ENCODE results near the gene GLB1L2.

Gene GLB1L2

GRCh38 chr11:134382257-134382656 lies 50.5 kb downstream of the GLB1L2 start:
- TF ChIP-seq MAX (IDR thresholded peaks at IDR 0.05) = no peak
- no peak for TF ChIP-seq USF1 (IDR thresholded peaks at IDR 0.05)
- no peak for TF ChIP-seq TEAD4 (IDR thresholded peaks at IDR 0.05)
- TF ChIP-seq CEBPB (IDR thresholded peaks at IDR 0.05) = no peak
- no peak for TF ChIP-seq YY1 (IDR thresholded peaks at IDR 0.05; ENCODE audit: low read depth)
- TF ChIP-seq ZBTB7A (IDR thresholded peaks at IDR 0.05; ENCODE audit: low read depth) = no peak
- no peak for TF ChIP-seq FOXM1 (IDR thresholded peaks at IDR 0.05; ENCODE audit: borderline replicate concordance, low read depth)
- no peak for TF ChIP-seq EP300 (IDR thresholded peaks at IDR 0.05; ENCODE audit: borderline replicate concordance)
- TF ChIP-seq EGR1 (IDR thresholded peaks at IDR 0.05) = no peak
- TF ChIP-seq NFIC (IDR thresholded peaks at IDR 0.05) = no peak
- no peak for TF ChIP-seq RAD21 (IDR thresholded peaks at IDR 0.05; ENCODE audit: low read depth)
- no peak for TF ChIP-seq REST (IDR thresholded peaks at IDR 0.05; ENCODE audit: low read depth)

GRCh38 chr11:134382830-134383229 lies 51.0 kb downstream of the GLB1L2 start:
- no peak for TF ChIP-seq TCF12 (IDR thresholded peaks at IDR 0.05; ENCODE audit: low read depth)
- no peak for TF ChIP-seq USF1 (IDR thresholded peaks at IDR 0.05)
- TF ChIP-seq CREB1 (IDR thresholded peaks at IDR 0.05; ENCODE audit: low read depth) = no peak
- TF ChIP-seq EP300 (IDR thresholded peaks at IDR 0.05; ENCODE audit: borderline replicate concordance) = no peak
- TF ChIP-seq RAD21 (IDR thresholded peaks at IDR 0.05; ENCODE audit: low read depth) = no peak
- no peak for TF ChIP-seq NFIC (IDR thresholded peaks at IDR 0.05)
- no peak for TF ChIP-seq EGR1 (IDR thresholded peaks at IDR 0.05)
- no peak for TF ChIP-seq TEAD4 (IDR thresholded peaks at IDR 0.05)
- no peak for TF ChIP-seq FOXM1 (IDR thresholded peaks at IDR 0.05; ENCODE audit: borderline replicate concordance, low read depth)
- no peak for TF ChIP-seq REST (IDR thresholded peaks at IDR 0.05; ENCODE audit: low read depth)
- TF ChIP-seq TAF1 (IDR thresholded peaks at IDR 0.05; ENCODE audit: low read depth) = no peak
- no peak for TF ChIP-seq MAX (IDR thresholded peaks at IDR 0.05)
- TF ChIP-seq ZBTB7A (IDR thresholded peaks at IDR 0.05; ENCODE audit: low read depth) = no peak

- TF ChIP-seq TEAD4 (IDR thresholded peaks at IDR 0.05) = no peak
- TF ChIP-seq REST (IDR thresholded peaks at IDR 0.05; ENCODE audit: low read depth) = no peak
- TF ChIP-seq EGR1 (IDR thresholded peaks at IDR 0.05) = no peak
- no peak for TF ChIP-seq USF1 (IDR thresholded peaks at IDR 0.05)
- no peak for TF ChIP-seq NFIC (IDR thresholded peaks at IDR 0.05)
- no peak for TF ChIP-seq CREB1 (IDR thresholded peaks at IDR 0.05; ENCODE audit: low read depth)
- TF ChIP-seq YY1 (IDR thresholded peaks at IDR 0.05; ENCODE audit: low read depth) = no peak
- TF ChIP-seq MAX (IDR thresholded peaks at IDR 0.05) = no peak
- TF ChIP-seq FOXM1 (IDR thresholded peaks at IDR 0.05; ENCODE audit: borderline replicate concordance, low read depth) = no peak
- TF ChIP-seq TAF1 (IDR thresholded peaks at IDR 0.05; ENCODE audit: low read depth) = no peak
- no peak for TF ChIP-seq RAD21 (IDR thresholded peaks at IDR 0.05; ENCODE audit: low read depth)
- TF ChIP-seq EP300 (IDR thresholded peaks at IDR 0.05; ENCODE audit: borderline replicate concordance) = no peak
- TF ChIP-seq ZBTB7A (IDR thresholded peaks at IDR 0.05; ENCODE audit: low read depth) = no peak
- TF ChIP-seq CEBPB (IDR thresholded peaks at IDR 0.05) = no peak
- no peak for TF ChIP-seq TCF12 (IDR thresholded peaks at IDR 0.05; ENCODE audit: low read depth)
Observed at GRCh38 chr11:134383576-134384221, 51.9 kb downstream of the GLB1L2 start.

All from Ishikawa (cell line).